GM19023 (cell line): ENCODE data around the gene MSLN.

Experiments
- ATAC-seq: cut with Tn5 transposase; IDR thresholded peaks from one replicate; pipeline ENCODE4 v1.9.1; 2021; ENCODE audit warnings: mild to moderate bottlenecking, moderate library complexity; ENCODE audit not compliant: unreplicated experiment

MSLN gene

GRCh38 chr16:801584-802363 lies 41.2 kb downstream of the MSLN start:
- ATAC-seq, result no peak

DNA sequence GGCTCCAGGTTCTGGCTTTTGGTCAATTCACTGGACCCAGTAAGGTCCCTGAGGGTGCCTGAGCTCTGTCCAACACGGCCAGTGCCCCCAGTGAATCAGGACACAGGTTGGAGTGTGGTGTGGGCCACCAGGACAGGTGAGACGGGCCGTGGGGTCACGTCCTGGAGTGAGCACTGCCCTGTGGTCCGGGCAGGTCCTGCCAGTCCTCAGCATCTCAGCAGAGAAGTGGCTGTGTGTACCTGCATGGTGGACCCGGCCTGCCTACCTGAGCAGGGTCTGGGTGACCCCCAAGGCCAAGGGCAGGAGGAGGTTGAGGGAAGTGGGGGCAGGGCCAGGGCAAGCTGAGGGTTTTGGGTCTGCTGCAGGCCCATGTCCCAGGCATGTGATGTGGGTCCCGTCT lies 41.9 kb downstream of the MSLN start:
- ATAC-seq, result no peak

- no peak for ATAC-seq
Measured at GRCh38 chr16:802914-803753, 42.6 kb downstream of the MSLN start.

DNA sequence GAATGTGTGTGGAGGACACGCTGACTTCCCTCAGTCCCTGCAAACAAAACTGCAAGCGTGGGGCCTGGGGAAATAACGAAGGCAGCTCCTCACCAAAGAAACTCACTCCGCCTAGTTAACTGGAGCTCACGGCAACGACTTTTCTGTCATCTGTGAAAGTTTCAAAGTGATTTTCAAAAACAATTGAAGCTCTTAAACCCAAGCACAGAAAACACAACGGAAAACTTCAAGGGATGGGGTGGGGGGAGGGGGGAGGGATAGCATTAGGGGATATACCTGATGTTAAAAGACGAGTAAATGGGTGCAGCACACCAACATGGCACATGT lies 43.2 kb downstream of the MSLN start:
- ATAC-seq, result no peak

- ATAC-seq, result no peak
Measured at GRCh38 chr16:804193-805048, 43.9 kb downstream of the MSLN start.

GRCh38 chr16:805474-805873 lies 44.9 kb downstream of the MSLN start:
- no peak for ATAC-seq

DNA sequence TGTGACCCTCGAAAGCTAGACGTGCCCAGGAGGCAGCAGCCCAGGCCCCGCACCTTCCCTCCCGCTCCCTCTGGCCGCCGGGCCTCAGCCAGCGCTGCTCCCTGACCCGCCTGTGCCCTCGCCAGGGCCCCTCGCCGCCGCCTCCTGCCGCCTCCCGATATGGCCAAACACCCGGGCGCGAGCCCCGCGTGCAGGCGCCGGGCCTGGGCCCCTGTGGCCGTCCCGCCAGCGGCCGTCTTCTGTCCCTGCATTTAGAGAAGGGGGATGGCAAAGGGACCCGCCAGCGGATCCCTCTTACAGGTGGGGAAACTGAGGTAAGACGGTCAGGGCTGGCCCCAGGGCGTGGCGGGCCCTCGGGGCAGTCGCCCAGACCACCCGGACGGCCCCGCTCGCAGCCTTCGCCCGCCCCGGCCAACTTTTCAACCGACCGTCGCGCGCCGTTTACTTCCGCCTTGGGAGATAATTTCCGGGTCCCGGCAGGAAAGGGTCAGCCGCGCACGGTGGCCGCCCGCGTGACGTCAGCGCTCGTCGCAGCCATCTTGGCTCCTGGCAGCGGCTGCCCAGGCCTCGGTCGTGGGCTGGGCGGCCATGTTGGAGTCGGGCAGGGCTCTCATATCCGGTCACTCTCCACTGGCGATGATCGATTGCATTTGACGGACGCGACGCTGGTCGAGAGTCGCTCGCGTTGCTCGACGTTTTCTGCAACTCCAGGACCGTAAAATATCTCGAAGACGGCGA lies 47.0 kb downstream of the MSLN start:
- peak; percentile 87 for ATAC-seq

GRCh38 chr16:808085-808386 lies 47.5 kb downstream of the MSLN start:
- ATAC-seq, result no peak

DNA sequence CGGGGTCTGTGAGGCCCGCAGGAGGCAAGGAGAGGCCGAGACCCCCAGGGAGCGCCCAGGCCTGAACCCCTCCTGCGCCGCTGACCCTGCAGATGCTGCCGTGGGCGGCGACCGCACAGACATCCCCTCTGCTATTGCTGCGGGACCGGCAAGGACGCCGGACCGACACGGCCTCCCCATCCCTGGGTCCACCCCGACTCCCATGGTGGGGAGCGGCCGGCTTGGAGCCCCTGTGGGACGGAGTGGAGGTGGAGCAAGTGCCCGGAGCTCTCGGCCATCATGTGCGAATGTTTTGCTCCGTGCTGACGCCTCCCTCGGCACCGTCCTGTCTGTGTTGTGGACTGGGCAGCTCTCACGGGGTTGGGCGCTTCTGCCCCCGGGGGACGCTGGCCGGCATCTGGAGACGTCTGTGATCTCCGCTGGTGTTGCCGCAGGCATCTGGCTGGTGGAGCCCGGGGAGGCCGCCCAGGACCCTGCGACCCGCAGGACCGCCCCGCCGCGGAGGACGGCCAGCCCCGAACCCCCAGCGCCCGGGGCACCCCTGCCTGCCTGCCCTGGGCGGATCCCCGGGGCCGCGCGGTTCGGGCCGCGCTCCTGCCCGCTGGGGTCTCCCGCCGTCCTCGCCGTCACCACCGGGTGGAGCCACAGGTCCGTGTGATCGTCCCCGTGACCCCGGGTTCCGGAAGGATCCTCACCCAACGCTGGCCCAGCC lies 52.8 kb downstream of the MSLN start:
- no peak for ATAC-seq

DNA sequence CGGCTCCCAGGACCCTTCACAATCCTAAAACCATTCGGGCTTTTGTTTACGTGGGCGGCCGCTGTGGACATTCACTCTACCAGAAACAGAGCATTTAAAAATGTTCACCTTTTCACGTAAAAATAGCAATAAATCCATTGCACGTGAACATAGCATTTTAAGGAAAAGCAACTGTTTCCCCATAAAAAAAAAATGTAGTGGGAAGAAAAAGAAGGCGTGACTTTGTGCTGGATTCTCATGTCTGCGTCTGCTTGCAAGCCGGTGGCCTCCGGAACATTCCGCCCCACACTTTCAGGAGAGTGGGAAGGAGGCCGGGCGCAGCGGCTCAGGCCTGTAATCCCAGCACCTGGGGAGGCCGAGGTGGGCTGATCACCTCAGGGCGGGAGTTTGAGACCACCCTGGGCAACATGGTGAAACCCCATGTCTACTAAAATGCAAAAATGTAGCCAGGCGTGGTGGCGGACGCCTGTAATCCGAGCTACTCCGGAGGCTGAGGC lies 53.4 kb downstream of the MSLN start:
- no peak for ATAC-seq

- ATAC-seq, result no peak
Measured at GRCh38 chr16:814974-815373, 54.4 kb downstream of the MSLN start.

GRCh38 chr16:815861-816260 lies 55.3 kb downstream of the MSLN start:
- ATAC-seq, result no peak

DNA sequence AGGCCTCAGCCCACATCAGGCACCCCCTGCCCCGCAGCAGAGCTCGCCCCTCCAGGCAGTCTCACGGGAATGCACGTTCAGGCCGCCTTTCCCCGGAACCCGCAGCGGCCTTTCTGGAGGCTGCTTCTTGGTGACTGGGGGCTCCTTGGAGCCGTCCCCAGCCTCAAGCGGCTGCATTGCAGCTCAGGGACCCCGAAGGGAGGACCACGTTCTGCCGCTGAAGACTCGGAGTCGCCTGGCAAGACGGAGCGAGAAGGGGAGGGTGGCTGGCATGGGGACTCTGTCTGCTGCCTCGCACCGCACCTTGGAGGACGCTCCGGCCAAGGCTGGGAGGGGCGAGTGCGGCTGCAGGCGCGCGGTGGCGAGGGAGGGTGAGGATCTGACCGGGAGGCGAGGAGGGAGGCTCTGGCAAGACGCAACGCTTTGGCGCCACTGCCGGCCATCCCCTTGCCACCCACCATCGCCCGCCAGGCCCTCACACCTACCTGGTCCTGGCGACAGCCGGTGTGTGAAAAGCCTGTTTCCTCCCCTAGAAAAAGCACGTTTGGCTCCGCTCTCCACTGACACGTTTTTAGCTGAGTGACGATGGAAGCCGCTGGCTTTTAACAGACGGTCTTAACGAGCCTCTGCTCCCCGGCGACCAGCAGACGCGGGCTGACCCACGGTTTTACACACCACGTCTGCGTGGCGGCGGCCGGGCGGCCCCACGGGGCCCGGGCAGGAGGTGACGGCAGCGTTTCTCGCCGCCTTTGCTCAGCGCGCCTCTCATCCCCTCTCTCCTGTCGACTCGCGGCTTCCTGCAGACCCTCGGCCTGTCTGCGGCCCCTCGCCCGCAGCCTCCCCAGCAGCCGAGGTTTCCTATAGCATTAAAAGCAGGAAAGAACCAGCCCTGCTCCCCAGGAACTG lies 56.7 kb downstream of the MSLN start:
- no peak for ATAC-seq

- no peak for ATAC-seq
Measured at GRCh38 chr16:818132-818531, 57.6 kb downstream of the MSLN start.
